KG1 (cell line): ENCODE measurements around the gene MPRIP.

Source experiments
- DNase-seq: peaks from one replicate; lab custom pipeline; 2025; lab: John Stamatoyannopoulos, UW

The MPRIP gene

GRCh38 chr17:17088541-17089525 lies 46.6 kb downstream of the MPRIP start:
- no peak for DNase-seq

- no peak for DNase-seq
These were observed 47.8 kb downstream of the MPRIP start for GRCh38 chr17:17089796-17090641.

GRCh38 chr17:17090642-17091103 lies 48.4 kb downstream of the MPRIP start:
- no peak for DNase-seq

GRCh38 chr17:17091276-17091675 lies 49.0 kb downstream of the MPRIP start:
- no peak for DNase-seq

GRCh38 chr17:17091856-17092756 lies 49.8 kb downstream of the MPRIP start:
- no peak for DNase-seq

GRCh38 chr17:17093764-17094163 lies 51.5 kb downstream of the MPRIP start:
- DNase-seq = no peak

- DNase-seq = no peak
These were observed 54.4 kb downstream of the MPRIP start for GRCh38 chr17:17096438-17097178.

- no peak for DNase-seq
These were observed 55.6 kb downstream of the MPRIP start for GRCh38 chr17:17097763-17098345.

GRCh38 chr17:17098551-17099179 lies 56.4 kb downstream of the MPRIP start:
- no peak for DNase-seq

GRCh38 chr17:17102176-17102575 lies 59.9 kb downstream of the MPRIP start:
- DNase-seq = no peak

GRCh38 chr17:17103160-17103559 lies 60.9 kb downstream of the MPRIP start:
- DNase-seq = no peak

GRCh38 chr17:17104036-17104435 lies 61.8 kb downstream of the MPRIP start:
- no peak for DNase-seq

GRCh38 chr17:17104494-17104893 lies 62.2 kb downstream of the MPRIP start:
- DNase-seq = no peak

- DNase-seq = no peak
These were observed 63.7 kb downstream of the MPRIP start for GRCh38 chr17:17105976-17106375.

GRCh38 chr17:17106756-17107155 lies 64.5 kb downstream of the MPRIP start:
- no peak for DNase-seq

- no peak for DNase-seq
These were observed 65.0 kb downstream of the MPRIP start for GRCh38 chr17:17107281-17107680.

- no peak for DNase-seq
These were observed 65.7 kb downstream of the MPRIP start for GRCh38 chr17:17107891-17108431.

GRCh38 chr17:17108451-17109049 lies 66.3 kb downstream of the MPRIP start:
- no peak for DNase-seq

GRCh38 chr17:17109256-17109655 lies 67.0 kb downstream of the MPRIP start:
- DNase-seq = no peak
